Measurements from ENCODE around the gene TRIM69. TPM values are rescaled to one million over a fixed set of nuclear protein-coding genes. Genes with fewer than 3 reads are reported as not detected.

TRIM69 gene
- total and polyA plus RNA-seq, 12 donors: 25.2 to 146 (median 69.0) TPM

GRCh38 chr15:44720460-44721176 is 15.7 kb upstream of the TRIM69 start:
- H3K9me3 ChIP-seq: no peaks in the 10 kb centered on the region
- H3K4me1 ChIP-seq: peaks cover 3 to 91% (median 28%) of the 10 kb centered on the region in 9 donors
- TF ChIP-seq, protein P1, sequence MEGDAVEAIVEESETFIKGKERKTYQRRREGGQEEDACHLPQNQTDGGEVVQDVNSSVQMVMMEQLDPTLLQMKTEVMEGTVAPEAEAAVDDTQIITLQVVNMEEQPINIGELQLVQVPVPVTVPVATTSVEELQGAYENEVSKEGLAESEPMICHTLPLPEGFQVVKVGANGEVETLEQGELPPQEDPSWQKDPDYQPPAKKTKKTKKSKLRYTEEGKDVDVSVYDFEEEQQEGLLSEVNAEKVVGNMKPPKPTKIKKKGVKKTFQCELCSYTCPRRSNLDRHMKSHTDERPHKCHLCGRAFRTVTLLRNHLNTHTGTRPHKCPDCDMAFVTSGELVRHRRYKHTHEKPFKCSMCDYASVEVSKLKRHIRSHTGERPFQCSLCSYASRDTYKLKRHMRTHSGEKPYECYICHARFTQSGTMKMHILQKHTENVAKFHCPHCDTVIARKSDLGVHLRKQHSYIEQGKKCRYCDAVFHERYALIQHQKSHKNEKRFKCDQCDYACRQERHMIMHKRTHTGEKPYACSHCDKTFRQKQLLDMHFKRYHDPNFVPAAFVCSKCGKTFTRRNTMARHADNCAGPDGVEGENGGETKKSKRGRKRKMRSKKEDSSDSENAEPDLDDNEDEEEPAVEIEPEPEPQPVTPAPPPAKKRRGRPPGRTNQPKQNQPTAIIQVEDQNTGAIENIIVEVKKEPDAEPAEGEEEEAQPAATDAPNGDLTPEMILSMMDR (IDR thresholded peaks at IDR 0.05): no peak
- WGBS, 2 donors: 91 to 93% methylated on average over 4 of the region's 4 CpGs
- no peaks in the 10 kb centered on the region for H3K27me3 ChIP-seq
- DNase-seq: no peak
- H3K27ac ChIP-seq: peak overlapping the region in 2 of 10 donors; percentile 4 to 61
- intact Hi-C loops (cut with DNase I): no loop called here
- H3K4me3 ChIP-seq: no peak overlapping the region
- no peak for ATAC-seq
- peaks cover 0 to 45% (median 34%) of the 10 kb centered on the region in 9 donors for H3K36me3 ChIP-seq

DNA sequence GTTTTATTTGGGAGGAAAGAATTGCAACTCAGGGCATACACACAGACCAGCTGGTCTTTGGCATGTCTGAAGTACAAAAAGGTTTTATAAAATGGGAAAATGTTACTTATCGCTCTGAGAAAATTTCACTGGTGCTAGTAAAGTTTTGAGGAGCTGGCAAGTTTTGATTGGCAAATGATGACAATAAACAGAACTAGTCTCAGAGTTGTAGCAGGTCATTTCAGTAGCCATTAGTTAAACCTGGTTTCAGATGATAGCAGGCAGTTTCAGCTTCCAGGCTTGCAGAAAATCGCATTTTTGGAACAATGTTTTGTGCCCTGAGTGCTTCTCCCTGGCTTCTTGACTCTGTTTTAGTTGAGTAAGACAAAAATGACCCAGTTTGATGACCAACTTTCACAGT is 14.3 kb upstream of the TRIM69 start:
- H3K4me3 ChIP-seq: no peak overlapping the region
- TF ChIP-seq, protein P1 (IDR thresholded peaks at IDR 0.05): no peak
- 90 to 93% methylated on average over 2 of the region's 2 CpGs for WGBS, 2 donors
- no peaks in the 10 kb centered on the region for H3K9me3 ChIP-seq
- intact Hi-C loops (cut with DNase I): no loop called here
- ATAC-seq: no peak
- no peak for DNase-seq
- peak overlapping the region in 2 of 10 donors; percentile 17 to 98 for H3K27ac ChIP-seq
- no peaks in the 10 kb centered on the region for H3K27me3 ChIP-seq
- H3K36me3 ChIP-seq: peaks cover 0 to 31% (median 20%) of the 10 kb centered on the region in 9 donors
- H3K4me1 ChIP-seq: peaks cover 0 to 89% (median 27%) of the 10 kb centered on the region in 9 donors

DNA sequence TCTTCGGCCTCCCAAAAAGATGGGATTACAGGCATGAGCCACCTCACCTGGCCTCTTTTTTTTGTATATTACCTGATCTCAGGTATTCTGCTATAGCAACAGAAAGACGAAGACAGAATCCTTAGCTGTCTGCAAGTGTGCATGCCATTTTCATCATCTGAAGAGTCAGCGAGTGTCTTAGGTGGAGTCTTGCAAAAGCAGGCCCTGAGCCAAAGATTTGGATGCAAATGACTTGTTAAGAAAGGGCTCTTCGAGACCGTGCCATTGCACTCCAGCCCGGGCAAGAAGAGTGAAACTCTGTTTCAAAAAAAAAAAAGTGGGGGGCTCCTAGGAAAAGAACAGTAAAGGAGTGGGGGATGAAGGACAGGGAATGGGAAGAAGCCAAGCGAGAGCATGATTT is 10.2 kb upstream of the TRIM69 start:
- Histone ChIP-seq H3K4me3 (peak overlapping the region in 7 of 10 donors; percentile 1 to 74 (median 31)), H3K9me3 (no peaks in the 10 kb centered on the region), H3K27ac (peak overlapping the region in 9 of 10 donors; percentile 69 to 99 (median 98)), H3K27me3 (no peaks in the 10 kb centered on the region), H3K4me1 (peaks cover 3 to 80% (median 38%) of the 10 kb centered on the region in 9 donors), H3K36me3 (peaks cover 0 to 1% (median 0%) of the 10 kb centered on the region in 9 donors)
- no peak for ATAC-seq
- 49 to 56% methylated on average over 7 of the region's 7 CpGs for WGBS, 2 donors
- intact Hi-C loops (cut with DNase I): loop anchor here in 1 of 10 donors (2.0 kb wide), 1 partner anchor 13 kb away; no protein-coding TSS in a partner anchor
- TF ChIP-seq, protein P1 (IDR thresholded peaks at IDR 0.05): no peak
- DNase-seq: no peak

- TF ChIP-seq, protein P1 (IDR thresholded peaks at IDR 0.05): no peak
- peak in 1 of 2 donors; percentile 69 for DNase-seq
- H3K27ac ChIP-seq: peak overlapping the region; percentile 4 to 99 (median 98)
- ATAC-seq: peak in 7 of 8 donors; percentile 6 to 36 (median 27)
- H3K27me3 ChIP-seq: no peaks in the 10 kb centered on the region
- 41 to 53% methylated on average over 5 of the region's 5 CpGs for WGBS, 2 donors
- H3K4me1 ChIP-seq: peaks cover 3 to 85% (median 39%) of the 10 kb centered on the region in 9 donors
- peak overlapping the region in 7 of 10 donors; percentile 1 to 74 (median 31) for H3K4me3 ChIP-seq
- intact Hi-C loops (cut with DNase I): loop anchor here in 1 of 10 donors (2.0 kb wide), 1 partner anchor 14 kb away; no protein-coding TSS in a partner anchor
- peaks cover 0 to 8% (median 4%) of the 10 kb centered on the region in 9 donors for H3K36me3 ChIP-seq
- no peaks in the 10 kb centered on the region for H3K9me3 ChIP-seq
Observed at GRCh38 chr15:44726568-44727484, 9.5 kb upstream of the TRIM69 start.

Measured in heart right ventricle (tissue), 16 donors.